PFSK-1 (cell line): ENCODE data around the gene TTLL5.

ENCODE experiments used
- FOXP2 ChIP-seq: optimal IDR thresholded peaks from 2 replicates; pipeline ENCODE3; 2011; ENCODE audit warnings: borderline replicate concordance, control low read depth, inconsistent platforms; ENCODE audit not compliant: insufficient read depth; ENCODE audit errors: extremely low read length, extremely low read depth
- POLR2AphosphoS5 ChIP-seq: IDR thresholded peaks from 2 replicates; pipeline ENCODE4 v1.6.1; 2012; ENCODE audit warnings: low read depth, mild to moderate bottlenecking, control low read depth, low read length, moderate library complexity
- REST ChIP-seq, 2 experiments: IDR thresholded peaks; 2 replicates each; pipeline versions ENCODE4 v1.6.1 to v1.8.0; 2011 to 2012; ENCODE audit warnings: low read depth in 2 of 2, low read length in 2 of 2, control low read depth in 1 of 2, inconsistent platforms in 1 of 2, mild to moderate bottlenecking in 1 of 2, moderate library complexity in 1 of 2; ENCODE audit not compliant: insufficient read depth in 1 of 2
- SIN3A ChIP-seq: IDR thresholded peaks from 2 replicates; pipeline ENCODE4 v1.6.1; 2012; ENCODE audit warnings: mild to moderate bottlenecking, low read length, moderate library complexity, borderline replicate concordance; ENCODE audit not compliant: insufficient read depth
- TAF1 ChIP-seq: IDR thresholded peaks from 2 replicates; pipeline ENCODE4 v1.6.1; 2012; ENCODE audit warnings: low read length, control low read depth, borderline replicate concordance; ENCODE audit not compliant: insufficient read depth

Gene TTLL5

DNA sequence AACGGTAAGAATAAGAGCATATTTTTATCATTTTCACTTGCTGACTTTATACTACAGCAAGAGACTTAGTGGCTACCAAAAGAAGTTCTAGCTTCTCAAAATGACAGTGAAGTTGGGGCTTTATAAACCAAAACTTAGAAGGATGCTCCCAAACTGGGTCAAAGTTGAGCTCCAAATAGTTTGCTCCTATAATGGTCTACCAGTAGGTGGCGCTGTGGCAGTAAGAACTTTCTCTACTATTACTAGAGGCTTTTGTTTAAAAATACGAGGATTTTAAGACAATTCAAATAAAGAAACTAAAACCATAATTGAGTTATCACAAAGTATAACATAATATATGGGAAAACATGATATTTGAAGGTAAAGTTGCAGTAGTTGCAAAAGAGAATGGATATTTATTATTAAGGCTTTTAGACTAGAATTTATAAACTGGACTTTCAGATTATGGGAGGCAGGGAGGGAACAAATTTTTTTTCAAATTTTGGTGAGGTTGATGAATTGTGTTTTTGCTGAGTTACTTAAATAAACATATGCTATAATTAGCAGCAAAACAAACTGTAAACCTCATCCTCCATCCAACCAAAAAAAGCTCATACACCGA lies 245.7 kb downstream of the TTLL5 start:
- TF ChIP-seq REST (IDR thresholded peaks at IDR 0.05; ENCODE audit: insufficient read depth in 1 of 2, low read depth in 2 of 2, low read length in 2 of 2) (no peak), SIN3A (no peak), POLR2AphosphoS5 (no peak), TAF1 (no peak), FOXP2 (no peak)

- TF ChIP-seq REST (IDR thresholded peaks at IDR 0.05; ENCODE audit: insufficient read depth in 1 of 2, low read depth in 2 of 2, low read length in 2 of 2) (no peak), SIN3A (no peak), POLR2AphosphoS5 (no peak), TAF1 (no peak), FOXP2 (no peak)
Observed at GRCh38 chr14:75907756-75908359, 246.8 kb downstream of the TTLL5 start.

DNA sequence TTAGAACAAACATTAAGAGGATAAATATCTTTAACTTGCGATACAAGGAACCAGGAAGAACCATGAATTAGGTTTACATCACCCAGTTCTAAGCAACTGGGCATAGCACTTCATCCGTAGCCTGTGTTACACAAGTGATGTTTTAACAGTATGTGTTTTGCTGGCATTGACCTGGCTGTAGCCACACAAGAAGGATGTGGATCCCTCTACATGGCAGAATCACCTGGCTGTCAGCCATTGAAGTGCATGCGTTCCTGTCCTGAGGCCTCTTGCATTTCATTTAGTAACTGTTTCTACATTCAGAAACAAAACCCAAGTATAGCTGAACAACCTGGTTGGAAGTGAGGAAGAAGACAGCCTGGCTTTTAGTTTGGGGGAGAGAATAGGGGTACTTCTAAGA lies 248.6 kb downstream of the TTLL5 start:
- no peak for TF ChIP-seq FOXP2
- TF ChIP-seq TAF1 = no peak
- no peak for TF ChIP-seq REST (IDR thresholded peaks at IDR 0.05; ENCODE audit: insufficient read depth in 1 of 2, low read depth in 2 of 2, low read length in 2 of 2)
- no peak for TF ChIP-seq SIN3A
- TF ChIP-seq POLR2AphosphoS5 = no peak

DNA sequence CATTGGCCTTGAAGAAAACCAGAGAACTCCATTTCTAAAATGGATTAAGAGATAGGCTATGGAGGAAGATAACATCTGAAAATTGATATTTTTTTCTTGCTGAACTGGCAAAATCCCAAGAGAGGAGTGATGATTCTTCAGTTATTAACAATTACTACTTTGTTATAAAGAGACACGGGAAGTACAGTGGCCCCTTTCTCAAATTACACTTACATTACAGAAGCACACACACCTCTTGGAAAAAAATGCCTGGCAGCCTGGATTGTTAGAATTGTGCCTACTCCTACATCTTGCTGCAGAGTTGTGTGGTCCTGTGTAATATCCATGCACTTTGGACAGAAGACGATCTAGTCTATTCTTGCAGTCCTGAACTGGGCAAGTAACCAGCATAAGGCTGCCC lies 249.0 kb downstream of the TTLL5 start:
- TF ChIP-seq FOXP2 (no peak), SIN3A (no peak), TAF1 (no peak), REST (IDR thresholded peaks at IDR 0.05; ENCODE audit: insufficient read depth in 1 of 2, low read depth in 2 of 2, low read length in 2 of 2) (no peak), POLR2AphosphoS5 (no peak)

- TF ChIP-seq FOXP2 (no peak), REST (IDR thresholded peaks at IDR 0.05; ENCODE audit: insufficient read depth in 1 of 2, low read depth in 2 of 2, low read length in 2 of 2) (no peak)
Observed at GRCh38 chr14:75911883-75912282, 250.8 kb downstream of the TTLL5 start.
